NB4 (cell line): ENCODE measurements around the gene TRMT1L.

Source experiments
- MYC ChIP-seq: IDR thresholded peaks from 2 replicates; pipeline ENCODE4 v1.6.1; 2011; ENCODE audit warnings: low read depth, low read length
- TF ChIP-seq, protein P1 (sequence below): IDR thresholded peaks from one replicate; pipeline ENCODE4 v1.5.1; 2012; ENCODE audit warnings: low read depth, low read length
- TF ChIP-seq, protein P2 (sequence below): IDR thresholded peaks from 2 replicates; pipeline ENCODE4 v1.6.1; 2011; ENCODE audit warnings: low read depth, low read length

DNA sequence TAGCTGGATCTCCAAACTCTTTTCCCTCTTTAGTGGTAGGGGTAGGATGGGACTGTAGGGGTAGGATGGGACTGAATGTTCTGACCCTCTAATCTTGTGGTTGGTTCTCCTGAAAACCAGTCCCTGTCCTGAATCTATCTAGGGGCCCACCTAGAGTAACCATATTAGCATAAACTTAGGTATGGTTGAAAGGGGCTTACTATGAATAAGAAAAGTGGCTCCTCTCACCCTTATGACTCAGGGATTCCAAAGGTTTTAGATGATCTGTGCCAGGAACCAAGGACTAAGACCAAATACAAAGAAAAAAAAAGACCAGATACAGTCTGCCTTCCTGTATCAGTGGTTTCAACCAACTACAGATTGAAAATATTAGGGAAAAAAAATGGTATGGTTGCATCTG lies 82.4 kb downstream of the TRMT1L start:
- TF ChIP-seq, protein P1, sequence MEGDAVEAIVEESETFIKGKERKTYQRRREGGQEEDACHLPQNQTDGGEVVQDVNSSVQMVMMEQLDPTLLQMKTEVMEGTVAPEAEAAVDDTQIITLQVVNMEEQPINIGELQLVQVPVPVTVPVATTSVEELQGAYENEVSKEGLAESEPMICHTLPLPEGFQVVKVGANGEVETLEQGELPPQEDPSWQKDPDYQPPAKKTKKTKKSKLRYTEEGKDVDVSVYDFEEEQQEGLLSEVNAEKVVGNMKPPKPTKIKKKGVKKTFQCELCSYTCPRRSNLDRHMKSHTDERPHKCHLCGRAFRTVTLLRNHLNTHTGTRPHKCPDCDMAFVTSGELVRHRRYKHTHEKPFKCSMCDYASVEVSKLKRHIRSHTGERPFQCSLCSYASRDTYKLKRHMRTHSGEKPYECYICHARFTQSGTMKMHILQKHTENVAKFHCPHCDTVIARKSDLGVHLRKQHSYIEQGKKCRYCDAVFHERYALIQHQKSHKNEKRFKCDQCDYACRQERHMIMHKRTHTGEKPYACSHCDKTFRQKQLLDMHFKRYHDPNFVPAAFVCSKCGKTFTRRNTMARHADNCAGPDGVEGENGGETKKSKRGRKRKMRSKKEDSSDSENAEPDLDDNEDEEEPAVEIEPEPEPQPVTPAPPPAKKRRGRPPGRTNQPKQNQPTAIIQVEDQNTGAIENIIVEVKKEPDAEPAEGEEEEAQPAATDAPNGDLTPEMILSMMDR, result no peak
- TF ChIP-seq MYC, result no peak
- TF ChIP-seq, protein P2, sequence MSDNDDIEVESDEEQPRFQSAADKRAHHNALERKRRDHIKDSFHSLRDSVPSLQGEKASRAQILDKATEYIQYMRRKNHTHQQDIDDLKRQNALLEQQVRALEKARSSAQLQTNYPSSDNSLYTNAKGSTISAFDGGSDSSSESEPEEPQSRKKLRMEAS, result no peak
